HepG2 (cell line): ENCODE data around the gene SLC7A6OS. TPM values are rescaled to one million over a fixed set of nuclear protein-coding genes. Genes with fewer than 3 reads are reported as not detected.
A peak's percentile ranks its signal among the peaks of the same experiment; 100 is the strongest.

Experiments used
- E2F2 ChIP-seq: sonication (generic); formaldehyde crosslinking; IDR thresholded peaks from 2 replicates; pipeline ENCODE4 v1.4.0; 2020; ENCODE audit warnings: missing genetic modification reagents, borderline replicate concordance
- HES4 ChIP-seq: sonication (generic); formaldehyde crosslinking; IDR thresholded peaks from 2 replicates; pipeline ENCODE4 v1.9.0; 2021; ENCODE audit warnings: mild to moderate bottlenecking, missing genetic modification reagents, borderline replicate concordance
- HNF1A ChIP-seq, 2 experiments: sonication (generic) in 1 of 2; formaldehyde crosslinking in 1 of 2; IDR thresholded peaks; 2 replicates each; pipeline versions ENCODE4 v1.4.0 to v1.6.1; 2016 to 2020; ENCODE audit warnings: borderline replicate concordance in 1 of 2, low read depth in 1 of 2, mild to moderate bottlenecking in 1 of 2, missing genetic modification reagents in 1 of 2
- MEIS1 ChIP-seq: sonication (generic); formaldehyde crosslinking; IDR thresholded peaks from 2 replicates; pipeline ENCODE4 v1.9.0; 2021; ENCODE audit warnings: mild to moderate bottlenecking, missing genetic modification reagents, moderate library complexity, borderline replicate concordance
- RBAK ChIP-seq: sonication (generic); formaldehyde crosslinking; IDR thresholded peaks from 2 replicates; pipeline ENCODE4 v1.5.1; 2020; ENCODE audit warnings: mild to moderate bottlenecking, missing genetic modification reagents
- REL ChIP-seq: sonication (generic); formaldehyde crosslinking; conservative IDR thresholded peaks from 2 replicates; pipeline ENCODE4 v1.8.0; 2022; ENCODE audit warnings: mild to moderate bottlenecking, missing genetic modification reagents, moderate library complexity
- SKI ChIP-seq: fragments of 450-650 bp; IDR thresholded peaks from one replicate; pipeline ENCODE4 v1.6.1; 2018; ENCODE audit warnings: mild to moderate bottlenecking; ENCODE audit not compliant: partially characterized antibody
- SRF ChIP-seq: IDR thresholded peaks from 2 replicates; pipeline ENCODE4 v1.6.1; 2011; ENCODE audit warnings: mild to moderate bottlenecking, low read depth, low read length, moderate library complexity
- TBP ChIP-seq: sonication (generic); formaldehyde crosslinking; IDR thresholded peaks from 2 replicates; pipeline ENCODE4 v1.5.0; 2020; ENCODE audit warnings: missing genetic modification reagents
- TMF1 ChIP-seq: sonication (generic); formaldehyde crosslinking; IDR thresholded peaks from 2 replicates; pipeline ENCODE4 v1.8.1; 2022; ENCODE audit warnings: low read depth, missing genetic modification reagents
- TP53 ChIP-seq: sonication (generic); formaldehyde crosslinking; conservative IDR thresholded peaks from 2 replicates; pipeline ENCODE4 v1.4.0; 2020; ENCODE audit warnings: missing genetic modification reagents
- ZBTB42 ChIP-seq: sonication (generic); formaldehyde crosslinking; IDR thresholded peaks from 2 replicates; pipeline ENCODE4 v1.5.0; 2020; ENCODE audit warnings: mild to moderate bottlenecking, missing genetic modification reagents
- polyA plus RNA-seq, 8 experiments: library from polyadenylated mRNA; depleted of rRNA in 3 of 8; stranded (reverse) in 7 of 8; unstranded in 1 of 8; fragments of >200 nt; fragmentation: Illumina TruSeq in 4 of 8; extraction: Trizol in 4 of 8; gene quantifications; 2 replicates each; pipeline versions ENCODE4 v1.2.1 to v1.2.3, GENCODE V29; 2011 to 2016; ENCODE audit warnings: low read depth in 4 of 8, missing spikeins in 1 of 8, mixed read lengths in 1 of 8; ENCODE audit not compliant: insufficient read depth in 1 of 8
- total RNA-seq, 5 experiments: library from RNA; depleted of rRNA; stranded (reverse); fragments of >200 nt; fragmentation: Illumina TruSeq; extraction: Trizol; gene quantifications; 2 replicates each; pipeline ENCODE4 v1.2.3, GENCODE V29; 2016; ENCODE audit warnings: low read depth in 1 of 5
- TF ChIP-seq, protein P1 (sequence below): sonication (generic); formaldehyde crosslinking; IDR thresholded peaks from 2 replicates; pipeline ENCODE4 v1.4.0; 2020; ENCODE audit warnings: low read depth, mild to moderate bottlenecking, missing genetic modification reagents
- TF ChIP-seq, protein P2 (sequence below): sonication (generic); formaldehyde crosslinking; IDR thresholded peaks from 2 replicates; pipeline ENCODE4 v1.5.0; 2020; ENCODE audit warnings: mild to moderate bottlenecking, missing genetic modification reagents, borderline replicate concordance

The SLC7A6OS gene
- total and polyA plus RNA-seq, 2 of the 13 experiments (the other 11 are each of a cell fraction or from before 2014, with no cell fraction given) = 11.2 to 21.5 TPM

DNA sequence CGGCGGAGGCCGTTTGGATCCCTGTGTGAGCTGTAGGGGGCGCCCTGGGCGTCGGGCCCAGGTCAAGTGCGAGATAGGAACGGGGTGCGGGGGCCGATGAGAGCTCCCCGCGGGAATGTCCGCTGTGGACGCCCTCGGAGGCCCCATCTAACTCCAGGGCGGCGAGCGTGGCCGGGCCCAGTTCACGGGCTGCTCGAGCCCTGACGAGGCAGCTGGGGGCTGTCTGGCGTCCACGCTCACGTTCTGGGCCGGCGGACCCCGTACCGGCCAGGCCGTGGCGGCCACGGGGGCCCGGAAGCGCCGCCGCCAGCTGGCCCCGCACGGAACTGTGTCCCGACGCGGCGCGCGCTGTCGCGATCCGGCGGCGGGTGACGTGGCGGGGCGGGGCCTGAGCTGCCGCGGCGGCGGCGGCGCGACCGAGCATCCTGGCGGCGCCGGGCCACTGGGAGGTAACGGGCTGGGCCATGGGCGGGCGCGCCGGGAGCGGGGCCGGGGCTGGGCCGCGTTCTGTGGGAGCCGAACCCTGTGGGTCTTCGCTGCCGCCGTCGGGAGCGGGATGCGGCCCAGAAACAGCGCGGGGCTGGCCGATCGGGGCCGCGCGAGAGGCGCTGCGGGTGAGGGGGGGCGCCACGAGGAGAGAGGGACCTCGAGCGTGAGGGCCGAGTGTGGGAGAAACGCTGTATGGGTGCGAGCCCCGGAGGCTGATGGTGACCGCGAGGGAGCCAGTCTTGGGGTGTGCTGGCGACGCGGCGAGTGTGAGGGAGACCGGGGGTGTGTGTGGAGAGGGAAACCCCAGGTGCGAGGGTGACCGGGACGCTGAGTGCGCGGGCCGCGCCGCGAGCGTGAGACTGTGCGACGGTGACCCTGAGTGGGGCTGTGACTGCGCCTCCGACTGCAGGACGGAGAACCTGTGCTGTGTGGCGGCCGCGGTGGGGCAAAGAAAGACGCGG lies 46.3 kb downstream of the SLC7A6OS start, which contains the start of gene SLC7A6 (continued):
- TF ChIP-seq, protein P1, sequence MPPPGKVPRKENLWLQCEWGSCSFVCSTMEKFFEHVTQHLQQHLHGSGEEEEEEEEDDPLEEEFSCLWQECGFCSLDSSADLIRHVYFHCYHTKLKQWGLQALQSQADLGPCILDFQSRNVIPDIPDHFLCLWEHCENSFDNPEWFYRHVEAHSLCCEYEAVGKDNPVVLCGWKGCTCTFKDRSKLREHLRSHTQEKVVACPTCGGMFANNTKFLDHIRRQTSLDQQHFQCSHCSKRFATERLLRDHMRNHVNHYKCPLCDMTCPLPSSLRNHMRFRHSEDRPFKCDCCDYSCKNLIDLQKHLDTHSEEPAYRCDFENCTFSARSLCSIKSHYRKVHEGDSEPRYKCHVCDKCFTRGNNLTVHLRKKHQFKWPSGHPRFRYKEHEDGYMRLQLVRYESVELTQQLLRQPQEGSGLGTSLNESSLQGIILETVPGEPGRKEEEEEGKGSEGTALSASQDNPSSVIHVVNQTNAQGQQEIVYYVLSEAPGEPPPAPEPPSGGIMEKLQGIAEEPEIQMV = peak; percentile 17; the same call in 1 of the 2 replicates
- TF ChIP-seq TP53 (CRISPR knock-in tag) = 0 out of 2 replicates have a peak, but pooled peaks have one; percentile 34
- TF ChIP-seq, protein P2, sequence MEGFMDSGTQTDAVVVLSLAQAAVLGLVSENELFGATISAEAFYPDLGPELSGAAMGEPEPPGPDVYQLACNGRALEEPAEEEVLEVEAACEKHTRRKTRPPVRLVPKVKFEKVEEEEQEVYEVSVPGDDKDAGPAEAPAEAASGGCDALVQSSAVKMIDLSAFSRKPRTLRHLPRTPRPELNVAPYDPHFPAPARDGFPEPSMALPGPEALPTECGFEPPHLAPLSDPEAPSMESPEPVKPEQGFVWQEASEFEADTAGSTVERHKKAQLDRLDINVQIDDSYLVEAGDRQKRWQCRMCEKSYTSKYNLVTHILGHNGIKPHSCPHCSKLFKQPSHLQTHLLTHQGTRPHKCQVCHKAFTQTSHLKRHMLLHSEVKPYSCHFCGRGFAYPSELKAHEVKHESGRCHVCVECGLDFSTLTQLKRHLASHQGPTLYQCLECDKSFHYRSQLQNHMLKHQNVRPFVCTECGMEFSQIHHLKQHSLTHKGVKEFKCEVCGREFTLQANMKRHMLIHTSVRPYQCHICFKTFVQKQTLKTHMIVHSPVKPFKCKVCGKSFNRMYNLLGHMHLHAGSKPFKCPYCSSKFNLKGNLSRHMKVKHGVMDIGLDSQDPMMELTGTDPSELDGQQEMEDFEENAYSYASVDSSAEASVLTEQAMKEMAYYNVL (CRISPR knock-in tag) = peak; percentile 80; the same call in 1 of the 2 replicates
- peak; percentile 72; the same call in 1 of the 2 replicates for TF ChIP-seq E2F2 (CRISPR knock-in tag)
- 0 out of 2 replicates have a peak, but pooled peaks have one; percentile 12 for TF ChIP-seq ZBTB42 (CRISPR knock-in tag)
- TF ChIP-seq SRF = no peak
- no peak for TF ChIP-seq TBP (CRISPR knock-in tag)
- peak; percentile 81; the same call in 1 of the 2 replicates for TF ChIP-seq TMF1
- no peak for TF ChIP-seq HNF1A (IDR thresholded peaks at IDR 0.05; ENCODE audit: low read depth)
- TF ChIP-seq HNF1A (CRISPR knock-in tag; IDR thresholded peaks at IDR 0.05; ENCODE audit: borderline replicate concordance) = peak; percentile 6; the same call in 1 of the 2 replicates
- TF ChIP-seq SKI = peak; percentile 93
- TF ChIP-seq RBAK (CRISPR knock-in tag) = no peak
- no peak; the same call in none of the 2 replicates for TF ChIP-seq HES4
- peak; percentile 61 for TF ChIP-seq REL (CRISPR knock-in tag)
- 0 out of 2 replicates have a peak, but pooled peaks have one; percentile 24 for TF ChIP-seq MEIS1 (CRISPR knock-in tag)
